Activated CD4-positive, alpha-beta T cell treated with anti-CD3 and anti-CD28 coated beads for 36 hours (primary cell): ENCODE measurements around the gene STARD6. TPM values are rescaled to one million over a fixed set of nuclear protein-coding genes. Genes with fewer than 3 reads are reported as not detected.
"Not testable (repeated sequence)": the region's sequence is repeated elsewhere in the genome, so short reads cannot be mapped to it uniquely, and the experiment has no call there.

Experiments used
- ATAC-seq: fragments of 200-7000 bp; cut with Tn5 transposase; one replicate; pipeline ENCODE4 v1.10.0; 2021; ENCODE audit warnings: mild to moderate bottlenecking, moderate library complexity
- CTCF ChIA-PET: fragments of 350-600 bp; sonication (Branson Sonifier 250); formaldehyde crosslinking; loops from one replicate; lab custom pipeline; 2021; ENCODE audit warnings: antibody characterized with exemption; lab: Charles Lee
- POLR2A ChIA-PET: fragments of 350-600 bp; sonication (Branson Sonifier 250); formaldehyde crosslinking; loops from one replicate; lab custom pipeline; 2021; ENCODE audit warnings: antibody characterized with exemption, inconsistent platforms; lab: Charles Lee
- DNase-seq: peaks from one replicate; pipeline ENCODE4 v3.0.0-alpha.2; 2020
- H3K27ac Mint-ChIP-seq: one replicate; pipeline ENCODE4 v1.8.0; 2021; ENCODE audit warnings: mixed read lengths
- H3K27me3 Mint-ChIP-seq: one replicate; pipeline ENCODE4 v1.8.0; 2021; ENCODE audit warnings: mixed read lengths
- H3K36me3 Mint-ChIP-seq: one replicate; pipeline ENCODE4 v1.8.0; 2021; ENCODE audit warnings: low read depth, mixed read lengths
- H3K4me1 Mint-ChIP-seq: one replicate; pipeline ENCODE4 v1.8.0; 2021; ENCODE audit warnings: mixed read lengths
- H3K4me3 Mint-ChIP-seq: one replicate; pipeline ENCODE4 v1.8.0; 2021; ENCODE audit warnings: mild to moderate bottlenecking, moderate library complexity, mixed read lengths
- H3K9me3 Mint-ChIP-seq: one replicate; pipeline ENCODE4 v1.8.0; 2021; ENCODE audit warnings: low read depth, mixed read lengths
- intact Hi-C, 2 experiments: fragments of 100-400 bp; cut with DNase I in 1 of 2; cut with micrococcal nuclease in 1 of 2; formaldehyde crosslinking; loops; one replicate each; pipeline versions ENCODE4 v1.14.2 to v1.15.1; 2022 to 2024; cut with DNase I, micrococcal nuclease
- total RNA-seq, 2 experiments: library from RNA; stranded (reverse); gene quantifications; one replicate each; pipeline ENCODE4 v1.2.3, GENCODE V29; 2021

Gene STARD6
- total RNA-seq, result under 1 TPM in 1 of 2 experiments, not detected in 1; 0.23 TPM

- DNase-seq, result peak; percentile 92
- Mint-ChIP-seq H3K4me1 (peaks cover 16% of the 10 kb centered on the region), H3K36me3 (peaks cover 19% of the 10 kb centered on the region), H3K9me3 (no peaks in the 10 kb centered on the region), H3K27me3 (peaks cover 4% of the 10 kb centered on the region), H3K4me3 (peak within 1 kb of the TSS; percentile 99), H3K27ac (peak within 1 kb of the TSS; percentile 97)
- ATAC-seq, result peak; percentile 97
- ChIA-PET POLR2A (interaction anchor here (0.7 to 1.7 kb wide), 6 partner anchors 10 to 135 kb away, joined by 3 to 13 read pairs (median 4); partner anchors contain the start of gene MBD2), CTCF (interaction anchor here (0.6 to 3.2 kb wide), 19 partner anchors 12 to 475 kb away, joined by 3 to 16 read pairs (median 4); no protein-coding TSS in a partner anchor)
- intact Hi-C loops, result loop anchor here (1.0 to 5.0 kb wide), 8 partner anchors 73 to 588 kb away; partner anchors contain the start of genes POLI (in 2 of the 2) and MBD2 (in 1 of the 2)
These were observed at the start of gene STARD6, which contains the start of gene C18orf54 for GRCh38 chr18:54357660-54358494. TSS of gene STARD6 (minus strand) at chr18:54357858. CDS start at chr18:54354573, 3,285 bp downstream. TSS of gene C18orf54 (plus strand) at chr18:54357906. CDS start at chr18:54360573, 2,667 bp downstream.

GRCh38 chr18:54405290-54405689 is 47.6 kb upstream of the STARD6 start:
- Mint-ChIP-seq H3K4me3 (no peak overlapping the region), H3K27me3 (peaks cover 8% of the 10 kb centered on the region), H3K4me1 (no peaks in the 10 kb centered on the region), H3K27ac (no peak overlapping the region), H3K9me3 (no peaks in the 10 kb centered on the region), H3K36me3 (no peaks in the 10 kb centered on the region)
- intact Hi-C loops, result no loop called here
- ATAC-seq, result no peak
- POLR2A ChIA-PET, result no interaction called here
- DNase-seq, result no peak
- CTCF ChIA-PET, result no interaction called here

- Mint-ChIP-seq H3K36me3 (no peaks in the 10 kb centered on the region), H3K4me3 (no peak overlapping the region), H3K4me1 (no peaks in the 10 kb centered on the region), H3K27me3 (peaks cover 1% of the 10 kb centered on the region), H3K9me3 (no peaks in the 10 kb centered on the region), H3K27ac (no peak overlapping the region)
- intact Hi-C loops, result no loop called here
- no peak for DNase-seq
- no peak for ATAC-seq
- CTCF ChIA-PET, result no interaction called here
- POLR2A ChIA-PET, result no interaction called here
These were observed 39.1 kb upstream of the STARD6 start for GRCh38 chr18:54396760-54397159.

- POLR2A ChIA-PET, result no interaction called here
- H3K4me1 Mint-ChIP-seq, result peaks cover 3% of the 10 kb centered on the region
- intact Hi-C loops, result loop anchor here (2.0 to 5.0 kb wide), 3 partner anchors 164 to 589 kb away; no protein-coding TSS in a partner anchor
- ATAC-seq (no peak), DNase-seq (no peak)
- CTCF ChIA-PET, result interaction anchor here (4.0 kb wide), 1 partner anchor 36 kb away, joined by 13 read pairs; the partner anchor contains the start of genes C18orf54 and STARD6
- no peaks in the 10 kb centered on the region for H3K36me3 Mint-ChIP-seq
- H3K27ac Mint-ChIP-seq, result no peak overlapping the region
- no peak overlapping the region for H3K4me3 Mint-ChIP-seq
- peaks cover 6% of the 10 kb centered on the region for H3K27me3 Mint-ChIP-seq
- no peaks in the 10 kb centered on the region for H3K9me3 Mint-ChIP-seq
These were observed 36.1 kb upstream of the STARD6 start for GRCh38 chr18:54393648-54394294.

GRCh38 chr18:54392543-54393023 is 34.9 kb upstream of the STARD6 start:
- peaks cover 6% of the 10 kb centered on the region for H3K27me3 Mint-ChIP-seq
- DNase-seq, result no peak
- intact Hi-C loops, result loop anchor here (1.0 to 5.0 kb wide), 5 partner anchors 165 to 590 kb away; no protein-coding TSS in a partner anchor
- POLR2A ChIA-PET, result interaction anchor here (1.4 kb wide), 1 partner anchor 169 kb away, joined by 5 read pairs; no protein-coding TSS in a partner anchor
- H3K36me3 Mint-ChIP-seq, result no peaks in the 10 kb centered on the region
- ATAC-seq, result peak; percentile 59
- H3K4me3 Mint-ChIP-seq, result no peak overlapping the region
- H3K4me1 Mint-ChIP-seq, result peaks cover 6% of the 10 kb centered on the region
- no peaks in the 10 kb centered on the region for H3K9me3 Mint-ChIP-seq
- CTCF ChIA-PET, result interaction anchor here (0.8 to 4.0 kb wide), 15 partner anchors 13 to 591 kb away, joined by 3 to 13 read pairs (median 4); partner anchors contain the start of genes C18orf54 and STARD6
- no peak overlapping the region for H3K27ac Mint-ChIP-seq

- ATAC-seq (no peak), DNase-seq (no peak)
- CTCF ChIA-PET, result interaction anchor here (1.3 to 4.0 kb wide), 2 partner anchors 33 to 90 kb away, joined by 3 to 13 read pairs; partner anchors contain the start of genes C18orf54 and STARD6
- Mint-ChIP-seq H3K27ac (no peak overlapping the region), H3K4me3 (no peak overlapping the region), H3K4me1 (peaks cover 6% of the 10 kb centered on the region), H3K27me3 (peaks cover 4% of the 10 kb centered on the region), H3K9me3 (no peaks in the 10 kb centered on the region), H3K36me3 (no peaks in the 10 kb centered on the region)
- intact Hi-C loops, result loop anchor here (5.0 kb wide), 2 partner anchors 166 to 281 kb away; no protein-coding TSS in a partner anchor
- POLR2A ChIA-PET, result no interaction called here
These were observed 33.2 kb upstream of the STARD6 start for GRCh38 chr18:54390838-54391237.

DNA sequence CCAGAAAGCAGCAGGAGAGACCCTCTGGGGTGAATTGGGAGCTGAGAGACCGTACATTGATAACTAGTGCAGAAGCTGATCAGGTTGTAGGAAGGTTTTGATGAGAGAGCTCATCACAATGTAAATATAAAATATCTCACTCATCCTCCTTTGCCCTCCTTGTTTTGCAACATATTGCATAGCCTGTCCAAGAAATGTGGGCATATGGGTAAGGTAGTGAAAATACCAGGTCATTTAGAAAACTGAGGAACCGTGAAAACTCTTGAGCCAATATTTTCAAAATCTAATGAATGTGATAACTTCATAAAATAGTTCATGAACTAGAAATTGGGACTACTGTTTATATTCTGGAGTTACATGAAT is 31.5 kb upstream of the STARD6 start:
- ChIA-PET POLR2A (no interaction called here), CTCF (interaction anchor here (0.7 kb wide), 1 partner anchor 1946 kb away, joined by 5 read pairs; no protein-coding TSS in a partner anchor)
- Mint-ChIP-seq H3K36me3 (no peaks in the 10 kb centered on the region), H3K9me3 (peaks cover 1% of the 10 kb centered on the region), H3K4me1 (peaks cover 6% of the 10 kb centered on the region), H3K27me3 (peaks cover 4% of the 10 kb centered on the region), H3K27ac (no peak overlapping the region), H3K4me3 (no peak overlapping the region)
- DNase-seq (no peak), ATAC-seq (no peak)
- intact Hi-C loops, result no loop called here

GRCh38 chr18:54388203-54389142 is 30.8 kb upstream of the STARD6 start:
- H3K9me3 Mint-ChIP-seq, result peaks cover 1% of the 10 kb centered on the region
- DNase-seq, result peak; percentile 66
- no peak overlapping the region for H3K4me3 Mint-ChIP-seq
- no peak overlapping the region for H3K27ac Mint-ChIP-seq
- ATAC-seq, result peak; percentile 94
- H3K27me3 Mint-ChIP-seq, result peaks cover 4% of the 10 kb centered on the region
- intact Hi-C loops, result no loop called here
- POLR2A ChIA-PET, result no interaction called here
- peaks cover 6% of the 10 kb centered on the region for H3K4me1 Mint-ChIP-seq
- no peaks in the 10 kb centered on the region for H3K36me3 Mint-ChIP-seq
- CTCF ChIA-PET, result interaction anchor here (0.7 kb wide), 1 partner anchor 1947 kb away, joined by 5 read pairs; no protein-coding TSS in a partner anchor

DNA sequence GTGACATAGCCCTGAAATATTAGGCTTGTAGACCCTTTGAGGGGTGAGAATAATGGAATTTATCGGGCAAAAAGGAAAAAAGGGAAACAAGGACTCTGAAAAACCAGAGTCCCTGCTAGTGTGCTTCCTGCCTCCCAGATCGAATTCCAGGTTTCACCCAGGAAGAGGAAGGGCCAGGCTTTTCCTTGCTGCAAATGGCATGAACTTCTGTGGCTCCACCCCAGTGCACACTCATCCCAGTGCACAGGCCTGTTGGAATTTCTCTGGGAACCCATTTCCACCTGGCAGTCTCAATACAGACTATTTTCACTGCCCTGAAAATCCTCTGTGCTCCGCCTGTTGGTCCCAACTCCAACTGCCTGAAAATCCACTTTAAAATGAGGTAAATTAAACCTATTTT is 30.0 kb upstream of the STARD6 start:
- peaks cover 1% of the 10 kb centered on the region for H3K9me3 Mint-ChIP-seq
- intact Hi-C loops, result no loop called here
- H3K4me1 Mint-ChIP-seq, result peaks cover 6% of the 10 kb centered on the region
- no peak overlapping the region for H3K4me3 Mint-ChIP-seq
- DNase-seq, result no peak
- POLR2A ChIA-PET, result no interaction called here
- H3K36me3 Mint-ChIP-seq, result no peaks in the 10 kb centered on the region
- no peak overlapping the region for H3K27ac Mint-ChIP-seq
- CTCF ChIA-PET, result no interaction called here
- H3K27me3 Mint-ChIP-seq, result peaks cover 4% of the 10 kb centered on the region
- no peak for ATAC-seq

- intact Hi-C loops, H3K27ac Mint-ChIP-seq, ATAC-seq, POLR2A ChIA-PET, H3K4me3 Mint-ChIP-seq, H3K4me1 Mint-ChIP-seq, H3K27me3 Mint-ChIP-seq, DNase-seq, H3K36me3 Mint-ChIP-seq, H3K9me3 Mint-ChIP-seq: not testable (repeated sequence)
- CTCF ChIA-PET, result interaction anchor here (0.8 to 1.0 kb wide), 3 partner anchors 29 to 284 kb away, joined by 3 to 4 read pairs (median 4); partner anchors contain the start of genes C18orf54 and STARD6
These were observed 29.3 kb upstream of the STARD6 start for GRCh38 chr18:54386800-54387495.
